DMS53 (cell line): Measurements from ENCODE around the gene HRH3.

Experiments used
- DNase-seq: peaks from one replicate; lab custom pipeline; 2025; lab: John Stamatoyannopoulos, UW

HRH3 gene

GRCh38 chr20:62219992-62220665 is at the start of gene HRH3:
Gene HRH3, minus strand, starts transcription at chr20:62220278. Its CDS starts 308 bp downstream, at chr20:62219970.
- peak; percentile 70 for DNase-seq

- DNase-seq, result no peak
Observed at GRCh38 chr20:62269871-62270270, 49.8 kb upstream of the HRH3 start.

GRCh38 chr20:62269378-62269777 is 49.3 kb upstream of the HRH3 start:
- no peak for DNase-seq

GRCh38 chr20:62268228-62268900 is 48.3 kb upstream of the HRH3 start:
- DNase-seq, result no peak

GRCh38 chr20:62267543-62267942 is 47.5 kb upstream of the HRH3 start:
- DNase-seq, result no peak

GRCh38 chr20:62266851-62267250 is 46.8 kb upstream of the HRH3 start:
- no peak for DNase-seq

GRCh38 chr20:62266340-62266739 is 46.3 kb upstream of the HRH3 start:
- peak; percentile 40 for DNase-seq

- no peak for DNase-seq
Observed at GRCh38 chr20:62265365-62265764, 45.3 kb upstream of the HRH3 start.

- no peak for DNase-seq
Observed at GRCh38 chr20:62263396-62263795, 43.3 kb upstream of the HRH3 start.

GRCh38 chr20:62262064-62262463 is 42.0 kb upstream of the HRH3 start:
- DNase-seq, result no peak

- no peak for DNase-seq
Observed at GRCh38 chr20:62259294-62259565, 39.2 kb upstream of the HRH3 start.

GRCh38 chr20:62258499-62259293 is 38.6 kb upstream of the HRH3 start:
- no peak for DNase-seq

- DNase-seq, result no peak
Observed at GRCh38 chr20:62255976-62256375, 35.9 kb upstream of the HRH3 start.

- DNase-seq, result no peak
Observed at GRCh38 chr20:62254021-62254724, 34.1 kb upstream of the HRH3 start.

- DNase-seq, result no peak
Observed at GRCh38 chr20:62253398-62253797, 33.3 kb upstream of the HRH3 start.

GRCh38 chr20:62252342-62252966 is 32.4 kb upstream of the HRH3 start:
- DNase-seq, result no peak

GRCh38 chr20:62248890-62249560 is 28.9 kb upstream of the HRH3 start:
- DNase-seq, result no peak

- DNase-seq, result no peak
Observed at GRCh38 chr20:62246872-62247652, 27.0 kb upstream of the HRH3 start.

GRCh38 chr20:62246431-62246830 is 26.4 kb upstream of the HRH3 start:
- DNase-seq, result no peak

- DNase-seq, result no peak
Observed at GRCh38 chr20:62245911-62246280, 25.8 kb upstream of the HRH3 start.

- DNase-seq, result no peak
Observed at GRCh38 chr20:62244644-62245108, 24.6 kb upstream of the HRH3 start.
